NT2/D1 (cell line): ENCODE measurements around the gene SMIM35.

ENCODE experiments used
- DNase-seq: peaks from one replicate; pipeline ENCODE4 v3.0.0-alpha.2; 2011; ENCODE audit warnings: low read depth, low spot score
- H3K27me3 ChIP-seq: 2 replicates; pipeline ENCODE4 v1.6.0; 2011; ENCODE audit warnings: mild to moderate bottlenecking; ENCODE audit not compliant: insufficient read length, insufficient read depth
- H3K36me3 ChIP-seq: 2 replicates; pipeline ENCODE4 v1.6.1; 2011; ENCODE audit warnings: mild to moderate bottlenecking, low read length, mixed read lengths; ENCODE audit not compliant: insufficient read depth, insufficient read length
- H3K4me1 ChIP-seq: 2 replicates; pipeline ENCODE4 v1.5.1; 2011; ENCODE audit not compliant: insufficient read depth, insufficient read length
- H3K4me3 ChIP-seq: 2 replicates; pipeline ENCODE4 v1.5.1; 2011; ENCODE audit warnings: low read depth; ENCODE audit not compliant: insufficient read length
- H3K9ac ChIP-seq: 2 replicates; pipeline ENCODE4 v1.6.0; 2011; ENCODE audit warnings: low read depth; ENCODE audit not compliant: insufficient read length
- H3K9me3 ChIP-seq: 2 replicates; pipeline ENCODE4 v1.5.1; 2011; ENCODE audit warnings: mild to moderate bottlenecking, low read length; ENCODE audit not compliant: insufficient read depth
- SUZ12 ChIP-seq: IDR thresholded peaks from 2 replicates; pipeline ENCODE4 v1.6.1; 2011; ENCODE audit not compliant: insufficient read length, insufficient read depth; ENCODE audit errors: extremely low read depth
- YY1 ChIP-seq: IDR thresholded peaks from 2 replicates; pipeline ENCODE4 v1.6.1; 2011; ENCODE audit not compliant: insufficient read length, insufficient read depth
- ZNF274 ChIP-seq: IDR thresholded peaks from 2 replicates; pipeline ENCODE4 v1.6.1; 2011; ENCODE audit warnings: mild to moderate bottlenecking, low read depth, low read length

Gene SMIM35

GRCh38 chr11:118054712-118055640, 31.8 kb downstream of the SMIM35 start:
- Histone ChIP-seq H3K9ac (no peak overlapping the region), H3K27me3 (no peaks in the 10 kb centered on the region), H3K36me3 (no peaks in the 10 kb centered on the region), H3K4me3 (no peak overlapping the region), H3K4me1 (peaks cover 3% of the 10 kb centered on the region), H3K9me3 (no peaks in the 10 kb centered on the region)
- TF ChIP-seq YY1 = no peak
- no peak for DNase-seq

- H3K9me3 ChIP-seq = no peaks in the 10 kb centered on the region
- no peaks in the 10 kb centered on the region for H3K27me3 ChIP-seq
- TF ChIP-seq SUZ12 = no peak
- TF ChIP-seq ZNF274 = no peak
- TF ChIP-seq YY1 = no peak
- H3K4me3 ChIP-seq = no peak overlapping the region
- DNase-seq = no peak
- peaks cover 3% of the 10 kb centered on the region for H3K4me1 ChIP-seq
- no peaks in the 10 kb centered on the region for H3K36me3 ChIP-seq
- no peak overlapping the region for H3K9ac ChIP-seq
Measured at GRCh38 chr11:118052581-118053206, 34.1 kb downstream of the SMIM35 start.

GRCh38 chr11:118051611-118052461, 34.9 kb downstream of the SMIM35 start:
- Histone ChIP-seq H3K9me3 (no peaks in the 10 kb centered on the region), H3K36me3 (no peaks in the 10 kb centered on the region), H3K4me1 (no peaks in the 10 kb centered on the region), H3K27me3 (no peaks in the 10 kb centered on the region), H3K4me3 (no peak overlapping the region), H3K9ac (no peak overlapping the region)
- TF ChIP-seq ZNF274 (no peak), SUZ12 (no peak), YY1 (no peak)
- no peak for DNase-seq

GRCh38 chr11:118051136-118051610, 35.6 kb downstream of the SMIM35 start:
- H3K36me3 ChIP-seq = no peaks in the 10 kb centered on the region
- H3K9ac ChIP-seq = no peak overlapping the region
- no peaks in the 10 kb centered on the region for H3K9me3 ChIP-seq
- H3K4me3 ChIP-seq = no peak overlapping the region
- H3K27me3 ChIP-seq = no peaks in the 10 kb centered on the region
- TF ChIP-seq YY1 = no peak
- TF ChIP-seq ZNF274 = no peak
- no peaks in the 10 kb centered on the region for H3K4me1 ChIP-seq
- no peak for DNase-seq

GRCh38 chr11:118050208-118050891, 36.4 kb downstream of the SMIM35 start:
- H3K4me1 ChIP-seq = no peaks in the 10 kb centered on the region
- no peak overlapping the region for H3K4me3 ChIP-seq
- no peaks in the 10 kb centered on the region for H3K36me3 ChIP-seq
- H3K27me3 ChIP-seq = no peaks in the 10 kb centered on the region
- DNase-seq = no peak
- no peaks in the 10 kb centered on the region for H3K9me3 ChIP-seq
- no peak for TF ChIP-seq ZNF274
- TF ChIP-seq SUZ12 = no peak
- no peak for TF ChIP-seq YY1
- no peak overlapping the region for H3K9ac ChIP-seq

GRCh38 chr11:118049771-118050170, 37.0 kb downstream of the SMIM35 start:
- TF ChIP-seq YY1 (no peak), ZNF274 (no peak), SUZ12 (no peak)
- no peaks in the 10 kb centered on the region for H3K27me3 ChIP-seq
- no peak for DNase-seq
- H3K9me3 ChIP-seq = no peaks in the 10 kb centered on the region
- no peaks in the 10 kb centered on the region for H3K36me3 ChIP-seq
- no peak overlapping the region for H3K4me3 ChIP-seq
- H3K4me1 ChIP-seq = no peaks in the 10 kb centered on the region
- H3K9ac ChIP-seq = no peak overlapping the region
